ENCODE data around the gene C19orf47. TPM values are rescaled to one million over a fixed set of nuclear protein-coding genes. Genes with fewer than 3 reads are reported as not detected.

The C19orf47 gene
- total RNA-seq, 1 donor from 2014 or later, result 15.7 TPM

DNA sequence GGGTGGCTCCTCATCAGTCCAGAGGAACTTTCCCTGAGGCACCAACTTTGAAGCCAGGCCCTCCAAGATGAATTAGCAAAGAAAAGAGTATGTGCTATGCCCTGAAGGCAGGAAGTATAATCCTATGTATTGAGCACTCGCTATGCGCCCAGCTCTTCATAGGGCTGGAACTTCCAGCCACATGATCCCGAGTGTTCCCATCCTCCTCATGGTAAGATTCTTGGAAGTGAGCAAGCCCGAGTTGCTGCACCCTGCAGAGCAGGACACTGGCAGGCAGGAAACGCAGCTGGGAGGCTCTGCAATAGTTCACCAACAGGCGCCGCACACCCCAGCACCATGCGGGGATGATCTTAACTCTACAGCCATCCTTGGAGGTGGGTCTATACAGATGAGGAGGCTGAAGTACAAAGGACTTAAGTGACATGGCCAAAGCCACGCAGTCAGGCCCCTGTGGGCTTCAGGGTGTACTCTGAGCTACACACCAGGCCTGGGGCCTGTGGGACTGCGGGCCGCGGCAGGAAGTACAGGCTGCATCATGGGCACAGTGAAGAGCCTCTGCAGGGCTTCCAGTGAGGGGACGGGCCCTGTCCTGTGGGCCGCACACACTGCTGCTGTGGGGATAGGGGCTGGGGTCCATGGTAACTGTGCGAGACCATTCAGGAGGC, 25.1 kb downstream of the C19orf47 start:
- TF ChIP-seq, protein P1, sequence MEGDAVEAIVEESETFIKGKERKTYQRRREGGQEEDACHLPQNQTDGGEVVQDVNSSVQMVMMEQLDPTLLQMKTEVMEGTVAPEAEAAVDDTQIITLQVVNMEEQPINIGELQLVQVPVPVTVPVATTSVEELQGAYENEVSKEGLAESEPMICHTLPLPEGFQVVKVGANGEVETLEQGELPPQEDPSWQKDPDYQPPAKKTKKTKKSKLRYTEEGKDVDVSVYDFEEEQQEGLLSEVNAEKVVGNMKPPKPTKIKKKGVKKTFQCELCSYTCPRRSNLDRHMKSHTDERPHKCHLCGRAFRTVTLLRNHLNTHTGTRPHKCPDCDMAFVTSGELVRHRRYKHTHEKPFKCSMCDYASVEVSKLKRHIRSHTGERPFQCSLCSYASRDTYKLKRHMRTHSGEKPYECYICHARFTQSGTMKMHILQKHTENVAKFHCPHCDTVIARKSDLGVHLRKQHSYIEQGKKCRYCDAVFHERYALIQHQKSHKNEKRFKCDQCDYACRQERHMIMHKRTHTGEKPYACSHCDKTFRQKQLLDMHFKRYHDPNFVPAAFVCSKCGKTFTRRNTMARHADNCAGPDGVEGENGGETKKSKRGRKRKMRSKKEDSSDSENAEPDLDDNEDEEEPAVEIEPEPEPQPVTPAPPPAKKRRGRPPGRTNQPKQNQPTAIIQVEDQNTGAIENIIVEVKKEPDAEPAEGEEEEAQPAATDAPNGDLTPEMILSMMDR (IDR thresholded peaks at IDR 0.05), result no peak
- no peak overlapping the region for H3K27ac ChIP-seq

DNA sequence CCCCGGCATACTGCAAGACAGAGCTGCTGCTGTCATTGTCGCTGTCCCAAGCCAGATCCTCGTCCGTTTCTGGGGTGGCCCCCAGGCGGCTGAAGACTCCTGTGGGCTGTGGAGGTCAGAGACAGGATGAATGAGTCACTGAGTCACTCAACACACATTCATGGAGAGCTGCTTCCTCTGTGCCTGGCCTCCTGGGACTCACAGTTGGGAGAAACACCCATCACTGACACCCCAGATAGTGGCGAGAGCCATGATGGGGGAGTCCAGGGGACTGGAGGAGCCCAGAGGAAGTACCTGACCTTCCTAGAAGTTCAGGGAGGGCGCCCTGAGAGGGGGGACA, 26.0 kb downstream of the C19orf47 start:
- H3K4me3 ChIP-seq, result no peak overlapping the region
- H3K4me1 ChIP-seq, result no peaks in the 10 kb centered on the region
- peaks cover 79% of the 10 kb centered on the region for H3K36me3 ChIP-seq
- ATAC-seq, result no peak
- intact Hi-C loops (cut with DNase I), result no loop called here
- H3K27ac ChIP-seq, result no peak overlapping the region
- TF ChIP-seq, protein P1 (IDR thresholded peaks at IDR 0.05), result no peak
- no peak for DNase-seq
- no peaks in the 10 kb centered on the region for H3K9me3 ChIP-seq
- no peaks in the 10 kb centered on the region for H3K27me3 ChIP-seq (ENCODE audit: low read depth)

More for the DNA sequence above, 25.1 kb downstream of the C19orf47 start:
- no peaks in the 10 kb centered on the region for H3K27me3 ChIP-seq (ENCODE audit: low read depth)
- no peak for DNase-seq
- H3K36me3 ChIP-seq, result peaks cover 84% of the 10 kb centered on the region
- no peak overlapping the region for H3K4me3 ChIP-seq
- no peaks in the 10 kb centered on the region for H3K4me1 ChIP-seq
- ATAC-seq, result no peak
- intact Hi-C loops (cut with DNase I), result no loop called here
- H3K9me3 ChIP-seq, result no peaks in the 10 kb centered on the region

DNA sequence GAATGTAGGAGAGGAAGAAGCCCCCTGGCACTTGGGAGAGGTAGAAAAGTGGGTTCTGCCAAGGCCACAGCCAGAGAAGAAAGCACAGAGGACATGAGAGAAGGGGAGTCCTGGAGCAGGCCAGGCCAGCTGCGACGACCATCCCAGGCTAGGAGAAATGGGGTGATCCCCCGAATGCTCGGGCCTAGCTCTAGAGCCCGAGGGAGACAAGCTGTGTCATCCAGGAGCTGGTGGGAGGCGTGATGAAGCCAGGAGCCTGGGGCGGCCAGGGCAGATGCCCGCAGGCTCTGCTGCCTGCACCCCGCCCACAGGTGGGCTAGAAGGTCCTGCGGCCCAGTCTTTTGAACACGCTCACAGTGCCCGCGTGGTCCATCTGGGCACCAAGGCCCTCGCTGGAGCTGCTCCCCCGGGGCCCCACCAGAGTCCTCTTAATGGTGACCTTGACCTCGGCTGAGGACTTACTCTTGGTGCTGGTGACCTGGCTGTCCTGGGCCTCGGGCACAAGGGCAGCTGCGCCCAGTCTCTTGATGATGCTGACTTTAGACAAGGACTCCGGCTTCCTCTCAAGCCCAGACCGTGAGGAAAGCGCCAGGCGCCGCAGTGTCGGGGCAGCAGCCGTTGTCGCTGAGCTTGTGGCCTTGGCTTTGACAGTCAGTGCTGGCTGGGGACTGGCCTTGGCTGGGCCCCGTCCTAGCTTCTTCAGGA, 26.5 kb downstream of the C19orf47 start:
- Histone ChIP-seq H3K27ac (no peak overlapping the region), H3K27me3 (ENCODE audit: low read depth) (no peaks in the 10 kb centered on the region), H3K9me3 (no peaks in the 10 kb centered on the region), H3K36me3 (peaks cover 74% of the 10 kb centered on the region), H3K4me3 (no peak overlapping the region), H3K4me1 (no peaks in the 10 kb centered on the region)
- intact Hi-C loops (cut with DNase I), result no loop called here
- DNase-seq (no peak), ATAC-seq (no peak)
- TF ChIP-seq, protein P1 (IDR thresholded peaks at IDR 0.05), result no peak

DNA sequence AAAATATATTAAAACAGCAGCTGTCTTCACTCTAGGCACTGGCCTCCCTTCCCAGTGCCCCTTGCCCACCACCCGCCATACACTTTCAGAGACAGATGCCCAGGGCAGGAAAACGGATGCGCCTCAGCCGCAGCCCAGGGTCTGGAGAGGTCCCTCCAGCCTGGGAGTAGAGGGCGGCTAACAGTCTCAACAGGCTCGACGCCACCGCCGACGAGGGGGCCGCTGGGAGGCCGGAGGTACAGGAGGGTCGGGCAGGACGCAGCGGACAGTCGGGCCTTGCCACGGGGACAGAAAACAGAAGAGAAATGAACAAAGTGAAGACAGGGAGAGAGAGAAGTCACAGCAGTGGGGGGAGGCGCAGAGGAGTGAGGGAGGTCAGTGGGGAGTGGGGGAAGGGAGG, 27.1 kb downstream of the C19orf47 start:
- TF ChIP-seq, protein P1 (IDR thresholded peaks at IDR 0.05), result no peak
- Histone ChIP-seq H3K9me3 (no peaks in the 10 kb centered on the region), H3K27ac (no peak overlapping the region), H3K4me1 (no peaks in the 10 kb centered on the region), H3K27me3 (ENCODE audit: low read depth) (no peaks in the 10 kb centered on the region), H3K4me3 (no peak overlapping the region), H3K36me3 (peaks cover 68% of the 10 kb centered on the region)
- ATAC-seq (no peak), DNase-seq (no peak)
- intact Hi-C loops (cut with DNase I), result no loop called here

DNA sequence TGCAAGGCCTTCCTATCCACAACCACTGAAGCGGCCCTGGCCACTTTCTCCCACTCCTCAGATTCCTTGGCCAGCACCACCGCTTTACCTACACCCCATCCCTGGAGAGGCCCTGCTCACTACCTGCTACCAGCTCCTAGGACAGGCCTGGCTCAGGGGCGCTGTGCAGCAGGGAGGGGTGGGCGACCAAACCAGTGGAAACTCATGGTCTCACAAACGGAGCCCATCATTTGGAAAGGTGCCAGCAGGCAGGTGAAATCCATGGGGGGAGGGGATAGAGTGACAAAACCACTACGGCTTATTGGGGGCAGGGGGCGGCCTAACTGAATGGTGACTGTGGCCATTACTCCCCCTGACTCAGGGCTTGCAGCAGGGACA, 27.6 kb downstream of the C19orf47 start:
- Histone ChIP-seq H3K27me3 (ENCODE audit: low read depth) (no peaks in the 10 kb centered on the region), H3K4me3 (no peak overlapping the region), H3K4me1 (no peaks in the 10 kb centered on the region), H3K36me3 (peaks cover 62% of the 10 kb centered on the region), H3K27ac (no peak overlapping the region), H3K9me3 (no peaks in the 10 kb centered on the region)
- intact Hi-C loops (cut with DNase I), result no loop called here
- no peak for ATAC-seq
- DNase-seq, result no peak
- TF ChIP-seq, protein P1 (IDR thresholded peaks at IDR 0.05), result no peak
